GM20431 (cell line): ENCODE measurements around the gene IL36G.

ENCODE experiments used
- in situ Hi-C: fragments of 300-500 bp; cut with MseI, MboI; formaldehyde crosslinking; loops from one replicate; pipeline ENCODE4 v1.15.0; 2020; ENCODE audit warnings: low sequenced_read_pairs; ENCODE audit not compliant: unreplicated experiment

IL36G gene

GRCh38 chr2:113012436-113013335 is 34.9 kb downstream of the IL36G start:
- in situ Hi-C loops: no loop called here

DNA sequence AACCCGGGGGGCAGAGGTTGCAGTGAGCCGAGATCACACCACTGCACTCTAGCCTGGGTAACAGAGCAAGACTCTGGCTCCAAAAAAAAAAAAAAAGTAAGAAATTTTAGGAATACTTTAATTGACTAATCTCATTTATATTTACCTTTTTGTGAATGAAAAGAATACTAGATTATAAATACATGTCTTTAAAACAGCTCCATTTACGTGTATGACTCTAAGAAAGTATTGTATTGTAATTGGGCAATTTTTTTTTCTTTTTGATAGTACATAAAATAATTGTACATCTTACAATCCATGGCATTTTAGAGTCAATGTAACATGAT is 35.5 kb downstream of the IL36G start:
- in situ Hi-C loops: no loop called here

DNA sequence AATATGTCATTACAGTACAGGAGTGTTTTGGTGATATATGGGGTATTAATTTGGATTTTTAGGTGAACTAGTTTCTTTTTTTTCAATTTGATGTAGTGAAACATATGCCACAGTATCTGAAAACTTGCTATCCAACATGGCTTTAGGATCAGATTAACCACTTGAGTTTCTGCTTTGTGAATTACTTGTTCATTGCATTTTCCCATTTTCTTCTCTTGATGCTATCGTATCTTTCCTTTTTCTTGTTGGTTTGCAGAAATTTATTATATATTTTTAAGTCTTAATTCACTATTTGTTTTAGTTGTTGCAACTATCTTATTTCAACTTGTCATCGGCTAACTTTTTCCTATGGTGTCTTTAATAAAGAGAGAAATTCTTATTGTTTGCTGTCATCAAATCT is 36.3 kb downstream of the IL36G start:
- in situ Hi-C loops: no loop called here

GRCh38 chr2:113015042-113015441 is 37.2 kb downstream of the IL36G start:
- in situ Hi-C loops: no loop called here

DNA sequence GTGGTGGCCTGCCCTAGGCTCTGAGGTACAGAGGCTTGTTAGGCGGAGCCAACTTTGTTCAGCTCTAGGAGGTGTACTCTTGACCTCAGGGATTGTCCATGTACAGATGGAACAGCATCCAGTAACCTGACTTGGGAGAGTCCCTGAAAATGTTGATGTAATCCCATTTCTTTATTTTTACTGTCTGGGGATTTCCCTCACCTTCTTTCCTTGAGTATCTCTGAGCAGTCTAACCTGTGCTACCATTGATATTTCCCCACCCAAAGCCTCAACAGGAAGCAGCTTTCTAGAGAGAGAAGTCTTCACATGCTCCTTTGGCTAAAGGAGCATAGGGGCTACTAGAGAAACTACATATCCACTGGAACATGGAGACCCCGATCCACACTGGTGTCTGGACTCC is 37.8 kb downstream of the IL36G start:
- in situ Hi-C loops: no loop called here

GRCh38 chr2:113018509-113018908 is 40.7 kb downstream of the IL36G start:
- in situ Hi-C loops: no loop called here

DNA sequence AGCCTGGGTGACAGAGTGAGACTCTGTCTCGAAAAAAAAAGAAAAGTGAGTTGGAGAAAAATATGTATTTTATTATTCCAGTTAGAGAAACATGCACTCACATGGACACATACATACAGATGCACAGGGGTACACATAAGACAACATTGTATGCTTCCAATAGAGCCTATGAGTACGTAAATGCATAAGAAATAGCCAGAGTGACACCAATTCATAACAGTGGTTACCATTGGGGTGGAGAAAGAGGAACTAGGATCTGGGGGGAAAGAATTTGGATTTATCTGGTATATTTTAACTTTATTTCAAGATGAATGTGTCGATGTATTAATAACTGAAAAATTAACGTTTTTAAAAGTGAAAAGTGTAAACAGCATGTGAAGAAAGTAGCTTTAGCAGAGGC is 43.5 kb downstream of the IL36G start:
- in situ Hi-C loops: no loop called here

DNA sequence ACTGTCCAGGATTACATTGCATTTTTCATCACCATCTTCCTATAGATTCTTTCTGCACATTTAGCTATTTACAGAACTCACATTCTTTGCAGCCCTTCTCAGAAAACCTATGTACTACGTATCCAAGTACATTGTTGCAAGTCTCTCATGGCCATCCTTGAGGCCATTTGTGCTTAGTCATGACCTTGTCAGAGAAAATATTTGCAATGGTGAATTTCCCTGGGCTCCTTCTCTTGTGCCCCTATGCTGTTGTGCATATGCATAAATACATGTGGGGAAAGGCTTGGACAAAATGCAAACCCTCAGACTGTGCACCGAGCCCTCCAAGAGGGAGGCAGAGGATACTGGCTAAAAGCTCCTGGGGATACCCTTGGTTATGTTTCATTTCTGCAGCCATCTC is 47.0 kb downstream of the IL36G start:
- in situ Hi-C loops: no loop called here

DNA sequence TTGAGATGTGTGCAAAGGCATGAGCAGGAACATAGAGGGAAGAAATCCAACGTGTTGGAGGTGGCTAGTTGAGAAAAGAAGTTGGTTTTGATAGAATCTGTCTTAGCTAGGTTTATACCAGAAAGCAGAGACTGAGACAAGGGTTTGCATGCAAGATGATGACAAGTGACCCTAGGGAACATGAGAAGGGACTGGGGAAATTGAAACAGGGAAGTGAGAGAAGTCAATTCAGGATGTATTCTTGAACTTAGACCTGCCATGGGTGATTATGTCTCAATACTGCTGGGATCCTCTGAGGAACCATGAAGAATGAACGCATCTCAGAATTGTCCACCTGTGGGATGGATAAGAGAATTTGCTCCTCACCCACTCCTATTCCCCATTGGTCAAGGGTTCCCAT is 47.9 kb downstream of the IL36G start:
- in situ Hi-C loops: no loop called here

DNA sequence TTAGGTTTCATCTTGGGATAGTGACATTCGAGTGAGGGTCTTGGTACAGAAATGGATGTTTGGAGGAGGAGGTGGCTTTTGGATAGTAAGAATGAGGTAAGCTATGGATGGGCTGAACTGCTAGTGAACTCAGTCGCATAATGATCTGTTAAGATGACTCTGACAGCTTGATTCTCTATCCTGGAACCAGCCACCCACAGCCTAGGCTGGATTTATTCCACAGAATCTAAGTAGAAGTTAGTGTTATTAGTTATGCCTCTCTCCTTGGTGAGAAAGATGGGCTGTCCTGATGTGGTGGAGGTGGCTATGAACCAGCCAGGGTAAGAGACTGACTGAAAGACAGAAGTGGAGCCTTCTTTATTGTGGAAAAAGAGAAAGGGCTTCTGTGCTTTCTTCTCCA is 49.9 kb downstream of the IL36G start:
- in situ Hi-C loops: no loop called here

- in situ Hi-C loops: no loop called here
Measured at GRCh38 chr2:113028112-113028511, 50.3 kb downstream of the IL36G start.

DNA sequence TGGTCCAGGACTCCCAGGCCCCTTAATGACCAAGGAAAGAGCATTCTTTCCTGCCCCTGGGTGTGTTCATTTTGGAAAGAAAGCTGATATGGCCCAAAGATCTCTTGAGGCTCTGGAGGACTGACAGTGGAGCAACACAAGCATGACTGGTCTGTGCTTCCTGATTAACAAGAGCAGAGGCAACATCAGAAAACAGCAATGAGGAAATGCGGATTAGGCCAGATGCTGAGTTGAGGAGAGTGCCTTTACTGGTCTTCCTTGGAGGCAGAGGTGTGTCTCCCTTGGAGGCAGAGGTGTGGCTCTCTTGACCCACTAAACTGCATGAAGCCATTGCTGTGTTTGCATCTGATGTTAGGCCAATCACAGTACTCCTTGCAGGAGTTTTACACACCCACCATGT is 54.9 kb downstream of the IL36G start:
- in situ Hi-C loops: no loop called here

DNA sequence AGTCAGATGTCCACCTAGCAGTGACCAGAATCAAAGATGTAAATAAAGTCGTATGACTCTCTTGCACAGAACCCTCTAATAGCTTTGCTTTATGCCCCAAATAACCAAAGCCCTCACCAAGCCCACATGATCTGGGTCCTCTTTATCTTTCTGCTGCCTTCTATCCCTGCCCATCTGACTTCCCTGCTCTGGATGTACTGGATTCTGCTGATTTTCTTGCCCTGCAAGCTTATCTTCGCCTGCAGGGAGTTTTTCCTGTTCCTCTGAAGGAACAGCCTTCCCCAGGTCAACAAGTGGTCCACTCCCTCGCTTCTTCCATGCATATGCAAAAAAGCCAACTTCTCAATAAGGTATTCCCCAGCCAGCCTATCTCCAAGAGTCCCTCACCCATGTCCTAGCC is 56.2 kb downstream of the IL36G start:
- in situ Hi-C loops: no loop called here
